A549 (cell line): ENCODE data around the gene LSM14B. TPM values are rescaled to one million over a fixed set of nuclear protein-coding genes. Genes with fewer than 3 reads are reported as not detected.

Source experiments
- ATAC-seq, 2 experiments: fragments of 200-7000 bp in 1 of 2; fragments of >200 bp in 1 of 2; cut with Nextera tagmentation in 1 of 2; cut with Tn5 transposase in 1 of 2; 3 replicates each; pipeline versions ENCODE4 v1.8.0 to v1.9.1; 2018 to 2020; ENCODE audit warnings: mild to moderate bottlenecking in 1 of 2, moderate library complexity in 1 of 2
- CTCF ChIA-PET: fragments of 300-600 bp; sonication (Branson Sonifier 250); formaldehyde crosslinking; extraction: SDS; loops from one replicate; lab custom pipeline; 2021; ENCODE audit warnings: antibody characterized with exemption, inconsistent platforms; lab: Yijun Ruan, JAX
- POLR2A ChIA-PET: fragments of 350-600 bp; formaldehyde crosslinking; extraction: SDS; loops from one replicate; lab custom pipeline; 2021; ENCODE audit warnings: antibody characterized with exemption, inconsistent platforms; lab: Yijun Ruan, JAX
- DNase-seq, 2 experiments: peaks; one replicate each; pipeline versions ENCODE4 v3.0.0 to v3.0.0-alpha.2; 2011 to 2016; ENCODE audit warnings: low read depth in 1 of 2, low spot score in 1 of 2
- FAIRE-seq: peaks from 2 replicates; lab custom pipeline; 2011; peaks lifted over from hg19 to GRCh38; lab: Jason Lieb, UNC
- H3K27ac ChIP-seq, 2 experiments: fragments of >200 bp; sonication (Bioruptor Twin); formaldehyde crosslinking; 3 replicates each; pipeline ENCODE4 v1.5.1; 2016 to 2017
- H3K4me1 ChIP-seq: fragments of >200 bp; sonication (Bioruptor Twin); formaldehyde crosslinking; 3 replicates; pipeline ENCODE4 v1.6.1; 2016
- H3K4me2 ChIP-seq: fragments of >200 bp; sonication (Bioruptor Twin); formaldehyde crosslinking; 3 replicates; pipeline ENCODE4 v1.6.1; 2016
- H3K4me3 ChIP-seq: fragments of >200 bp; sonication (Bioruptor Twin); formaldehyde crosslinking; 3 replicates; pipeline ENCODE4 v1.5.1; 2016
- H3K9me3 ChIP-seq: fragments of >200 bp; sonication (Bioruptor Twin); formaldehyde crosslinking; 3 replicates; pipeline ENCODE4 v1.6.1; 2016
- BHLHE40 ChIP-seq: IDR thresholded peaks from 2 replicates; pipeline ENCODE4 v1.6.1; 2012; ENCODE audit warnings: low read depth, low read length, inconsistent platforms
- CHD4 ChIP-seq: fragments of 200-600 bp; sonication (generic); IDR thresholded peaks from 2 replicates; pipeline ENCODE4 v1.6.1; 2016; ENCODE audit warnings: antibody characterized with exemption, mild to moderate bottlenecking, borderline replicate concordance
- E2F6 ChIP-seq: IDR thresholded peaks from 2 replicates; pipeline ENCODE4 v1.6.1; 2012; ENCODE audit warnings: low read depth, borderline replicate concordance
- EHMT2 ChIP-seq: fragments of 200-600 bp; sonication (generic); IDR thresholded peaks from 2 replicates; pipeline ENCODE4 v1.6.1; 2016; ENCODE audit warnings: antibody characterized with exemption, low read depth, mild to moderate bottlenecking, moderate library complexity
- ELK1 ChIP-seq: fragments of 150-350 bp; IDR thresholded peaks from 2 replicates; pipeline ENCODE4 v1.6.1; 2014; ENCODE audit warnings: low read depth, mild to moderate bottlenecking, low read length
- EP300 ChIP-seq, 2 experiments: fragments of >200 bp; sonication (Bioruptor Twin); formaldehyde crosslinking; IDR thresholded peaks; 2 replicates in 1 of 2; 3 replicates in 1 of 2; pipeline ENCODE4 v1.6.1; 2016 to 2017
- ESRRA ChIP-seq: fragments of 150-350 bp; IDR thresholded peaks from 2 replicates; pipeline ENCODE4 v1.6.1; 2014; ENCODE audit warnings: mild to moderate bottlenecking, low read length, borderline replicate concordance
- FOSB ChIP-seq: fragments of 250-450 bp; sonication (Bioruptor Pico); IDR thresholded peaks from 2 replicates; pipeline ENCODE4 v1.5.0; 2020; ENCODE audit warnings: mild to moderate bottlenecking, moderate library complexity
- GATA3 ChIP-seq: IDR thresholded peaks from 2 replicates; pipeline ENCODE4 v1.6.1; 2012; ENCODE audit warnings: borderline replicate concordance
- HDAC2 ChIP-seq: fragments of 200-600 bp; sonication (generic); IDR thresholded peaks from 2 replicates; pipeline ENCODE4 v1.6.1; 2016
- HOXB5 ChIP-seq: fragments of 250-450 bp; sonication (Bioruptor Pico); IDR thresholded peaks from 2 replicates; pipeline ENCODE4 v1.5.0; 2020; ENCODE audit warnings: mild to moderate bottlenecking, moderate library complexity
- KDM1A ChIP-seq: fragments of 200-600 bp; sonication (generic); IDR thresholded peaks from 2 replicates; pipeline ENCODE4 v1.6.1; 2016; ENCODE audit warnings: low read depth, mild to moderate bottlenecking
- KDM5A ChIP-seq: fragments of 200-600 bp; sonication (generic); IDR thresholded peaks from 2 replicates; pipeline ENCODE4 v1.6.1; 2016; ENCODE audit warnings: antibody characterized with exemption, mild to moderate bottlenecking
- MAFK ChIP-seq: fragments of 450-650 bp; IDR thresholded peaks from 2 replicates; pipeline ENCODE4 v1.6.1; 2014; ENCODE audit not compliant: partially characterized antibody
- MAX ChIP-seq: IDR thresholded peaks from 2 replicates; pipeline ENCODE4 v1.6.1; 2012
- NPAS2 ChIP-seq: fragments of 250-450 bp; sonication (Bioruptor Pico); IDR thresholded peaks from 2 replicates; pipeline ENCODE4 v1.8.0; 2022; ENCODE audit warnings: mild to moderate bottlenecking, moderate library complexity, borderline replicate concordance
- NR3C1 ChIP-seq: fragments of >200 bp; sonication (Bioruptor Twin); formaldehyde crosslinking; IDR thresholded peaks from 3 replicates; pipeline ENCODE4 v1.6.1; 2017
- PBX3 ChIP-seq: IDR thresholded peaks from 2 replicates; pipeline ENCODE4 v1.6.1; 2012
- RARB ChIP-seq: fragments of 250-450 bp; sonication (Bioruptor Pico); IDR thresholded peaks from 2 replicates; pipeline ENCODE4 v1.8.0; 2021; ENCODE audit warnings: mild to moderate bottlenecking, moderate library complexity
- RCOR1 ChIP-seq: fragments of 150-350 bp; IDR thresholded peaks from 2 replicates; pipeline ENCODE4 v1.6.1; 2014; ENCODE audit warnings: antibody characterized with exemption, low read length, low read depth
- RFX5 ChIP-seq: fragments of 450-650 bp; IDR thresholded peaks from 2 replicates; pipeline ENCODE4 v1.7.1; 2014; ENCODE audit warnings: antibody characterized with exemption, mild to moderate bottlenecking, moderate library complexity
- RNF2 ChIP-seq: fragments of 200-600 bp; sonication (generic); IDR thresholded peaks from 2 replicates; pipeline ENCODE4 v1.6.1; 2016; ENCODE audit warnings: low read depth, mild to moderate bottlenecking, antibody characterized with exemption, moderate library complexity, borderline replicate concordance
- SMC3 ChIP-seq: fragments of >200 bp; sonication (Bioruptor Twin); formaldehyde crosslinking; IDR thresholded peaks from 3 replicates; pipeline ENCODE4 v1.6.1; 2018; ENCODE audit warnings: inconsistent platforms
- SREBF2 ChIP-seq: fragments of 450-650 bp; IDR thresholded peaks from 2 replicates; pipeline ENCODE4 v1.6.1; 2014; ENCODE audit warnings: mild to moderate bottlenecking, moderate library complexity
- TP53 ChIP-seq: fragments of 250-450 bp; sonication (Bioruptor Pico); IDR thresholded peaks from 2 replicates; pipeline ENCODE4 v1.5.0; 2021; ENCODE audit warnings: mild to moderate bottlenecking, moderate library complexity
- USF2 ChIP-seq: fragments of 450-650 bp; IDR thresholded peaks from 2 replicates; pipeline ENCODE4 v1.6.1; 2014; ENCODE audit warnings: antibody characterized with exemption
- ZFP36 ChIP-seq: fragments of 450-650 bp; IDR thresholded peaks from 2 replicates; pipeline ENCODE4 v1.6.1; 2014; ENCODE audit warnings: borderline replicate concordance; ENCODE audit not compliant: partially characterized antibody
- WGBS: methylation state at CpG from one replicate; pipeline ENCODE4 v1.1.6; 2017; ENCODE audit errors: missing lambda C conversion rate; 5-methylcytosine and 5-hydroxymethylcytosine counted together
- polyA plus RNA-seq, 4 experiments: library from polyadenylated mRNA; depleted of rRNA in 3 of 4; stranded (reverse); fragments of >200 nt; fragmentation: RNase III in 1 of 4; extraction: RNeasy Plus Mini Kit Qiagen cat#74134 plus additional on column Dnase treatment in 1 of 4; gene quantifications; 2 replicates in 3 of 4; 3 replicates in 1 of 4; pipeline ENCODE4 v1.2.3, GENCODE V29; 2011 to 2017

LSM14B gene
- polyA plus RNA-seq, 2 of the 4 experiments (the other 2 are of a cell fraction) = 22.7 to 28.1 TPM

- no peak for ATAC-seq
Measured at GRCh38 chr20:62096421-62097380, 25.6 kb upstream of the LSM14B start.

GRCh38 chr20:62097881-62098407 is 24.3 kb upstream of the LSM14B start:
- ChIA-PET CTCF (interaction anchor here (1.3 kb wide), 1 partner anchor 38 kb away, joined by 3 read pairs; no protein-coding TSS in a partner anchor), POLR2A (no interaction called here)
- FAIRE-seq (no peak), ATAC-seq (no peak), DNase-seq (no peak)
- Histone ChIP-seq H3K27ac (no peak overlapping the region), H3K4me3 (no peak overlapping the region), H3K9me3 (peaks cover 35% of the 10 kb centered on the region), H3K4me2 (no peak overlapping the region), H3K4me1 (no peaks in the 10 kb centered on the region)
- WGBS = 88% methylated on average over 11 of the region's 16 CpGs
- TF ChIP-seq GATA3 (no peak), RNF2 (no peak), KDM1A (no peak), RARB (CRISPR knock-in tag) (no peak), NR3C1 (no peak), RFX5 (no peak), MAFK (no peak), HOXB5 (no peak), MAX (no peak)

More at GRCh38 chr20:62096421-62097380, 25.6 kb upstream of the LSM14B start:
- DNase-seq = no peak
- TF ChIP-seq NPAS2 (CRISPR knock-in tag) (no peak), KDM5A (no peak), ESRRA (no peak), ZFP36 (no peak), E2F6 (no peak), CHD4 (no peak), SREBF2 (no peak), EP300 (IDR thresholded peaks at IDR 0.05) (no peak), NR3C1 (no peak), USF2 (no peak), TP53 (CRISPR knock-in tag) (no peak)
- WGBS = 74% methylated on average over 25 of the region's 30 CpGs
- H3K27ac ChIP-seq = no peak overlapping the region
- H3K9me3 ChIP-seq = peaks cover 30% of the 10 kb centered on the region
- FAIRE-seq = no peak
- ChIA-PET CTCF (no interaction called here), POLR2A (no interaction called here)
- H3K4me2 ChIP-seq = no peak overlapping the region
- no peak overlapping the region for H3K4me3 ChIP-seq
- no peaks in the 10 kb centered on the region for H3K4me1 ChIP-seq

- ATAC-seq (no peak), FAIRE-seq (no peak), DNase-seq (no peak)
- Histone ChIP-seq H3K4me3 (no peak overlapping the region), H3K27ac (no peak overlapping the region)
- TF ChIP-seq HDAC2 (no peak), ZFP36 (no peak), EHMT2 (no peak), RARB (CRISPR knock-in tag) (no peak), SMC3 (no peak), PBX3 (no peak), RCOR1 (no peak), FOSB (CRISPR knock-in tag) (no peak), BHLHE40 (no peak), TP53 (CRISPR knock-in tag) (no peak), ELK1 (no peak)
- TF ChIP-seq, all 56 proteins: peak for 0
- 17% methylated on average over 4 of the region's 4 CpGs for WGBS
- H3K4me1 ChIP-seq = no peaks in the 10 kb centered on the region
- peaks cover 56% of the 10 kb centered on the region for H3K9me3 ChIP-seq
- H3K4me2 ChIP-seq = no peak overlapping the region
- POLR2A ChIA-PET = interaction anchor here (1.4 kb wide), 1 partner anchor 35 kb away, joined by 3 read pairs; no protein-coding TSS in a partner anchor
- CTCF ChIA-PET = interaction anchor here (1.2 kb wide), 1 partner anchor 14 kb away, joined by 3 read pairs; no protein-coding TSS in a partner anchor
Measured at GRCh38 chr20:62101078-62101477, 21.2 kb upstream of the LSM14B start.
